K562 (cell line): ENCODE results near the gene UROD. TPM values are rescaled to one million over a fixed set of nuclear protein-coding genes. Genes with fewer than 3 reads are reported as not detected.

Experiments used
- CREBBP ChIP-seq: IDR thresholded peaks from one replicate; pipeline ENCODE4 v1.6.1; 2012; ENCODE audit warnings: low read depth, mild to moderate bottlenecking, control low read depth, inconsistent platforms, low read length
- ETV5 ChIP-seq: sonication (generic); formaldehyde crosslinking; IDR thresholded peaks from 2 replicates; pipeline ENCODE4 v1.4.0; 2020; ENCODE audit warnings: low read depth, mild to moderate bottlenecking, missing genetic modification reagents
- HOMEZ ChIP-seq: fragments of 250-450 bp; sonication (Bioruptor Pico); IDR thresholded peaks from 2 replicates; pipeline ENCODE4 v1.4.0; 2020; ENCODE audit warnings: mild to moderate bottlenecking, moderate library complexity
- MCM5 ChIP-seq: fragments of 450-650 bp; IDR thresholded peaks from 2 replicates; pipeline ENCODE4 v1.6.1; 2016; ENCODE audit warnings: low read depth
- NFE2 ChIP-seq: IDR thresholded peaks from 2 replicates; pipeline ENCODE4 v1.6.1; 2014; ENCODE audit warnings: antibody characterized with exemption, low read depth
- NFYB ChIP-seq: IDR thresholded peaks from 2 replicates; pipeline ENCODE4 v1.6.1; 2011; ENCODE audit warnings: mild to moderate bottlenecking, moderate library complexity; ENCODE audit not compliant: insufficient read length; ENCODE audit errors: extremely low read depth
- POLR3G ChIP-seq: IDR thresholded peaks from 2 replicates; pipeline ENCODE4 v1.6.1; 2011; ENCODE audit not compliant: insufficient read length, insufficient replicate concordance; ENCODE audit errors: extremely low read depth
- RHOXF2B ChIP-seq: fragments of 250-450 bp; sonication (Bioruptor Pico); conservative IDR thresholded peaks from 2 replicates; pipeline ENCODE4 v1.5.1; 2021
- RNF2 ChIP-seq: sonication (generic); IDR thresholded peaks from 2 replicates; pipeline ENCODE4 v1.6.1; 2016
- SMARCA5 ChIP-seq: fragments of 450-650 bp; IDR thresholded peaks from 2 replicates; pipeline ENCODE4 v1.6.1; 2016
- ZNF707 ChIP-seq: fragments of 250-450 bp; sonication (Bioruptor Pico); conservative IDR thresholded peaks from 2 replicates; pipeline ENCODE4 v1.8.0; 2022; ENCODE audit warnings: inconsistent platforms, mild to moderate bottlenecking, moderate library complexity
- polyA plus RNA-seq, 8 experiments: library from polyadenylated mRNA; depleted of rRNA in 4 of 8; stranded (reverse) in 5 of 8; unstranded in 3 of 8; fragments of >200 nt; fragmentation: Nextera tagmentation in 2 of 8; fragmentation: Illumina TruSeq in 1 of 8; extraction: Ambion mirVana in 2 of 8; extraction: Trizol in 1 of 8; gene quantifications; 2 replicates each; pipeline versions ENCODE4 v1.2.1 to v1.2.3, GENCODE V29; 2011 to 2014; ENCODE audit warnings: inconsistent platforms in 1 of 8, missing spikeins in 1 of 8
- total RNA-seq, 7 experiments: library from RNA; depleted of rRNA in 6 of 7; stranded (reverse); fragments of >200 nt in 6 of 7; fragmentation: Illumina TruSeq in 2 of 7; extraction: Trizol in 2 of 7; gene quantifications; 2 replicates each; pipeline versions ENCODE4 v1.2.1 to v1.2.3, GENCODE V29; 2011 to 2021; ENCODE audit warnings: low replicate concordance in 1 of 7
- TF ChIP-seq, protein P1 (sequence below): fragments of 250-450 bp; sonication (Bioruptor Pico); IDR thresholded peaks from 2 replicates; pipeline ENCODE4 v1.4.0; 2020; ENCODE audit warnings: mild to moderate bottlenecking, moderate library complexity, borderline replicate concordance
- TF ChIP-seq, protein P2 (sequence below): fragments of 450-650 bp; IDR thresholded peaks from 2 replicates; pipeline ENCODE4 v1.6.1; 2016; ENCODE audit warnings: mild to moderate bottlenecking, moderate library complexity

The UROD gene
- total and polyA plus RNA-seq, 9 of the 15 experiments (the other 6 are each of a cell fraction or from before 2014, with no cell fraction given): 533 to 2,933 (median 1,100) TPM

- TF ChIP-seq, protein P1, sequence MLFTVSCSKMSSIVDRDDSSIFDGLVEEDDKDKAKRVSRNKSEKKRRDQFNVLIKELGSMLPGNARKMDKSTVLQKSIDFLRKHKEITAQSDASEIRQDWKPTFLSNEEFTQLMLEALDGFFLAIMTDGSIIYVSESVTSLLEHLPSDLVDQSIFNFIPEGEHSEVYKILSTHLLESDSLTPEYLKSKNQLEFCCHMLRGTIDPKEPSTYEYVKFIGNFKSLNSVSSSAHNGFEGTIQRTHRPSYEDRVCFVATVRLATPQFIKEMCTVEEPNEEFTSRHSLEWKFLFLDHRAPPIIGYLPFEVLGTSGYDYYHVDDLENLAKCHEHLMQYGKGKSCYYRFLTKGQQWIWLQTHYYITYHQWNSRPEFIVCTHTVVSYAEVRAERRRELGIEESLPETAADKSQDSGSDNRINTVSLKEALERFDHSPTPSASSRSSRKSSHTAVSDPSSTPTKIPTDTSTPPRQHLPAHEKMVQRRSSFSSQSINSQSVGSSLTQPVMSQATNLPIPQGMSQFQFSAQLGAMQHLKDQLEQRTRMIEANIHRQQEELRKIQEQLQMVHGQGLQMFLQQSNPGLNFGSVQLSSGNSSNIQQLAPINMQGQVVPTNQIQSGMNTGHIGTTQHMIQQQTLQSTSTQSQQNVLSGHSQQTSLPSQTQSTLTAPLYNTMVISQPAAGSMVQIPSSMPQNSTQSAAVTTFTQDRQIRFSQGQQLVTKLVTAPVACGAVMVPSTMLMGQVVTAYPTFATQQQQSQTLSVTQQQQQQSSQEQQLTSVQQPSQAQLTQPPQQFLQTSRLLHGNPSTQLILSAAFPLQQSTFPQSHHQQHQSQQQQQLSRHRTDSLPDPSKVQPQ (CRISPR knock-in tag): no peak
- TF ChIP-seq NFE2 (peak; percentile 50; the same call in 1 of the 2 replicates), POLR3G (no peak), ETV5 (CRISPR knock-in tag) (no peak), CREBBP (no peak), ZNF707 (no peak), NFYB (no peak), RHOXF2B (CRISPR knock-in tag) (no peak), MCM5 (no peak), SMARCA5 (no peak), HOMEZ (CRISPR knock-in tag) (no peak), RNF2 (no peak)
- TF ChIP-seq, protein P2, sequence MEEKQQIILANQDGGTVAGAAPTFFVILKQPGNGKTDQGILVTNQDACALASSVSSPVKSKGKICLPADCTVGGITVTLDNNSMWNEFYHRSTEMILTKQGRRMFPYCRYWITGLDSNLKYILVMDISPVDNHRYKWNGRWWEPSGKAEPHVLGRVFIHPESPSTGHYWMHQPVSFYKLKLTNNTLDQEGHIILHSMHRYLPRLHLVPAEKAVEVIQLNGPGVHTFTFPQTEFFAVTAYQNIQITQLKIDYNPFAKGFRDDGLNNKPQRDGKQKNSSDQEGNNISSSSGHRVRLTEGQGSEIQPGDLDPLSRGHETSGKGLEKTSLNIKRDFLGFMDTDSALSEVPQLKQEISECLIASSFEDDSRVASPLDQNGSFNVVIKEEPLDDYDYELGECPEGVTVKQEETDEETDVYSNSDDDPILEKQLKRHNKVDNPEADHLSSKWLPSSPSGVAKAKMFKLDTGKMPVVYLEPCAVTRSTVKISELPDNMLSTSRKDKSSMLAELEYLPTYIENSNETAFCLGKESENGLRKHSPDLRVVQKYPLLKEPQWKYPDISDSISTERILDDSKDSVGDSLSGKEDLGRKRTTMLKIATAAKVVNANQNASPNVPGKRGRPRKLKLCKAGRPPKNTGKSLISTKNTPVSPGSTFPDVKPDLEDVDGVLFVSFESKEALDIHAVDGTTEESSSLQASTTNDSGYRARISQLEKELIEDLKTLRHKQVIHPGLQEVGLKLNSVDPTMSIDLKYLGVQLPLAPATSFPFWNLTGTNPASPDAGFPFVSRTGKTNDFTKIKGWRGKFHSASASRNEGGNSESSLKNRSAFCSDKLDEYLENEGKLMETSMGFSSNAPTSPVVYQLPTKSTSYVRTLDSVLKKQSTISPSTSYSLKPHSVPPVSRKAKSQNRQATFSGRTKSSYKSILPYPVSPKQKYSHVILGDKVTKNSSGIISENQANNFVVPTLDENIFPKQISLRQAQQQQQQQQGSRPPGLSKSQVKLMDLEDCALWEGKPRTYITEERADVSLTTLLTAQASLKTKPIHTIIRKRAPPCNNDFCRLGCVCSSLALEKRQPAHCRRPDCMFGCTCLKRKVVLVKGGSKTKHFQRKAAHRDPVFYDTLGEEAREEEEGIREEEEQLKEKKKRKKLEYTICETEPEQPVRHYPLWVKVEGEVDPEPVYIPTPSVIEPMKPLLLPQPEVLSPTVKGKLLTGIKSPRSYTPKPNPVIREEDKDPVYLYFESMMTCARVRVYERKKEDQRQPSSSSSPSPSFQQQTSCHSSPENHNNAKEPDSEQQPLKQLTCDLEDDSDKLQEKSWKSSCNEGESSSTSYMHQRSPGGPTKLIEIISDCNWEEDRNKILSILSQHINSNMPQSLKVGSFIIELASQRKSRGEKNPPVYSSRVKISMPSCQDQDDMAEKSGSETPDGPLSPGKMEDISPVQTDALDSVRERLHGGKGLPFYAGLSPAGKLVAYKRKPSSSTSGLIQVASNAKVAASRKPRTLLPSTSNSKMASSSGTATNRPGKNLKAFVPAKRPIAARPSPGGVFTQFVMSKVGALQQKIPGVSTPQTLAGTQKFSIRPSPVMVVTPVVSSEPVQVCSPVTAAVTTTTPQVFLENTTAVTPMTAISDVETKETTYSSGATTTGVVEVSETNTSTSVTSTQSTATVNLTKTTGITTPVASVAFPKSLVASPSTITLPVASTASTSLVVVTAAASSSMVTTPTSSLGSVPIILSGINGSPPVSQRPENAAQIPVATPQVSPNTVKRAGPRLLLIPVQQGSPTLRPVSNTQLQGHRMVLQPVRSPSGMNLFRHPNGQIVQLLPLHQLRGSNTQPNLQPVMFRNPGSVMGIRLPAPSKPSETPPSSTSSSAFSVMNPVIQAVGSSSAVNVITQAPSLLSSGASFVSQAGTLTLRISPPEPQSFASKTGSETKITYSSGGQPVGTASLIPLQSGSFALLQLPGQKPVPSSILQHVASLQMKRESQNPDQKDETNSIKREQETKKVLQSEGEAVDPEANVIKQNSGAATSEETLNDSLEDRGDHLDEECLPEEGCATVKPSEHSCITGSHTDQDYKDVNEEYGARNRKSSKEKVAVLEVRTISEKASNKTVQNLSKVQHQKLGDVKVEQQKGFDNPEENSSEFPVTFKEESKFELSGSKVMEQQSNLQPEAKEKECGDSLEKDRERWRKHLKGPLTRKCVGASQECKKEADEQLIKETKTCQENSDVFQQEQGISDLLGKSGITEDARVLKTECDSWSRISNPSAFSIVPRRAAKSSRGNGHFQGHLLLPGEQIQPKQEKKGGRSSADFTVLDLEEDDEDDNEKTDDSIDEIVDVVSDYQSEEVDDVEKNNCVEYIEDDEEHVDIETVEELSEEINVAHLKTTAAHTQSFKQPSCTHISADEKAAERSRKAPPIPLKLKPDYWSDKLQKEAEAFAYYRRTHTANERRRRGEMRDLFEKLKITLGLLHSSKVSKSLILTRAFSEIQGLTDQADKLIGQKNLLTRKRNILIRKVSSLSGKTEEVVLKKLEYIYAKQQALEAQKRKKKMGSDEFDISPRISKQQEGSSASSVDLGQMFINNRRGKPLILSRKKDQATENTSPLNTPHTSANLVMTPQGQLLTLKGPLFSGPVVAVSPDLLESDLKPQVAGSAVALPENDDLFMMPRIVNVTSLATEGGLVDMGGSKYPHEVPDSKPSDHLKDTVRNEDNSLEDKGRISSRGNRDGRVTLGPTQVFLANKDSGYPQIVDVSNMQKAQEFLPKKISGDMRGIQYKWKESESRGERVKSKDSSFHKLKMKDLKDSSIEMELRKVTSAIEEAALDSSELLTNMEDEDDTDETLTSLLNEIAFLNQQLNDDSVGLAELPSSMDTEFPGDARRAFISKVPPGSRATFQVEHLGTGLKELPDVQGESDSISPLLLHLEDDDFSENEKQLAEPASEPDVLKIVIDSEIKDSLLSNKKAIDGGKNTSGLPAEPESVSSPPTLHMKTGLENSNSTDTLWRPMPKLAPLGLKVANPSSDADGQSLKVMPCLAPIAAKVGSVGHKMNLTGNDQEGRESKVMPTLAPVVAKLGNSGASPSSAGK: no peak
Measured at GRCh38 chr1:45018599-45019230, 6.7 kb downstream of the UROD start (continued).
